PC-9 (cell line): Measurements from ENCODE around the gene MRM2. TPM values are rescaled to one million over a fixed set of nuclear protein-coding genes. Genes with fewer than 3 reads are reported as not detected.

Experiments used
- BruUV-seq: library from RNA; stranded (reverse); fragments of 400-500 nt; replicated peaks from 2 replicates; lab custom pipeline; 2021; lab: Mats Ljungman, UMichigan
- CTCF ChIA-PET: fragments of 300-600 bp; sonication (Branson Sonifier 250); formaldehyde crosslinking; loops from one replicate; lab custom pipeline; 2022; ENCODE audit warnings: antibody characterized with exemption; lab: Charles Lee
- POLR2A ChIA-PET: fragments of 300-600 bp; sonication (Branson Sonifier 250); formaldehyde crosslinking; loops from one replicate; lab custom pipeline; 2022; ENCODE audit warnings: antibody characterized with exemption; ENCODE audit not compliant: unreplicated experiment; lab: Charles Lee
- DNase-seq, 2 experiments: peaks; one replicate each; pipeline versions ENCODE4 v3.0.0 to v3.0.0-alpha.2; 2015 to 2022; ENCODE audit warnings: mixed read lengths in 1 of 2
- H2AFZ ChIP-seq: fragments of 200-600 bp; sonication (generic); 2 replicates; pipeline ENCODE4 v1.8.1; 2017; ENCODE audit warnings: antibody characterized with exemption
- H3F3A ChIP-seq: fragments of 200-600 bp; sonication (generic); 2 replicates; pipeline ENCODE4 v1.8.1; 2017; ENCODE audit warnings: antibody characterized with exemption, mild to moderate bottlenecking, low read depth; ENCODE audit not compliant: insufficient read depth
- H3K27ac ChIP-seq: fragments of 200-600 bp; sonication (generic); 2 replicates; pipeline ENCODE4 v1.6.1; 2016; ENCODE audit warnings: mixed run types
- H3K27me3 ChIP-seq: fragments of 200-600 bp; sonication (generic); 2 replicates; pipeline ENCODE4 v1.6.1; 2016; ENCODE audit warnings: low read depth, mixed run types; ENCODE audit not compliant: insufficient read depth
- H3K36me3 ChIP-seq: fragments of 200-600 bp; sonication (generic); 2 replicates; pipeline ENCODE4 v1.6.1; 2016; ENCODE audit warnings: low read depth, mixed run types
- H3K4me1 ChIP-seq: fragments of 200-600 bp; sonication (generic); replicated peaks from 2 replicates; pipeline ENCODE4 v1.6.1; 2016; ENCODE audit warnings: mixed run types; ENCODE audit not compliant: insufficient read depth
- H3K4me2 ChIP-seq: fragments of 200-600 bp; sonication (generic); 2 replicates; pipeline ENCODE4 v1.6.1; 2017; ENCODE audit warnings: mixed run types
- H3K4me3 ChIP-seq: fragments of 200-600 bp; sonication (generic); 2 replicates; pipeline ENCODE4 v1.6.1; 2016; ENCODE audit warnings: mixed run types
- H3K79me2 ChIP-seq: fragments of 200-600 bp; sonication (generic); 2 replicates; pipeline ENCODE4 v1.6.1; 2017; ENCODE audit warnings: low read depth, mixed run types
- H3K9me2 ChIP-seq: fragments of 200-600 bp; sonication (generic); 2 replicates; pipeline ENCODE4 v1.8.1; 2017; ENCODE audit warnings: mild to moderate bottlenecking; ENCODE audit not compliant: insufficient read depth
- H3K9me3 ChIP-seq: fragments of 200-600 bp; sonication (generic); 2 replicates; pipeline ENCODE4 v1.8.1; 2016; ENCODE audit warnings: low read depth; ENCODE audit not compliant: insufficient read depth
- H4K20me1 ChIP-seq: fragments of 200-600 bp; sonication (generic); 2 replicates; pipeline ENCODE4 v1.8.1; 2017; ENCODE audit not compliant: insufficient read depth
- EZH2 ChIP-seq: fragments of 200-600 bp; sonication (generic); IDR thresholded peaks from 2 replicates; pipeline ENCODE4 v1.8.0; 2017; ENCODE audit warnings: antibody characterized with exemption, low read depth
- intact Hi-C: fragments of 100-400 bp; cut with micrococcal nuclease; formaldehyde crosslinking; loops from one replicate; pipeline ENCODE4 v1.10.0; 2022; ENCODE audit not compliant: unreplicated experiment
- total RNA-seq: library from RNA; stranded (reverse); gene quantifications from 2 replicates; pipeline ENCODE4 v1.2.3, GENCODE V29; 2021
- TF ChIP-seq, protein P1 (sequence below): fragments of 200-600 bp; sonication (generic); conservative IDR thresholded peaks from 2 replicates; pipeline ENCODE4 v1.6.1; 2017; ENCODE audit warnings: mixed run types, antibody characterized with exemption, mild to moderate bottlenecking, moderate library complexity

Gene MRM2
- total RNA-seq, 1 experiment from 2014 or later = 36.8 TPM

DNA sequence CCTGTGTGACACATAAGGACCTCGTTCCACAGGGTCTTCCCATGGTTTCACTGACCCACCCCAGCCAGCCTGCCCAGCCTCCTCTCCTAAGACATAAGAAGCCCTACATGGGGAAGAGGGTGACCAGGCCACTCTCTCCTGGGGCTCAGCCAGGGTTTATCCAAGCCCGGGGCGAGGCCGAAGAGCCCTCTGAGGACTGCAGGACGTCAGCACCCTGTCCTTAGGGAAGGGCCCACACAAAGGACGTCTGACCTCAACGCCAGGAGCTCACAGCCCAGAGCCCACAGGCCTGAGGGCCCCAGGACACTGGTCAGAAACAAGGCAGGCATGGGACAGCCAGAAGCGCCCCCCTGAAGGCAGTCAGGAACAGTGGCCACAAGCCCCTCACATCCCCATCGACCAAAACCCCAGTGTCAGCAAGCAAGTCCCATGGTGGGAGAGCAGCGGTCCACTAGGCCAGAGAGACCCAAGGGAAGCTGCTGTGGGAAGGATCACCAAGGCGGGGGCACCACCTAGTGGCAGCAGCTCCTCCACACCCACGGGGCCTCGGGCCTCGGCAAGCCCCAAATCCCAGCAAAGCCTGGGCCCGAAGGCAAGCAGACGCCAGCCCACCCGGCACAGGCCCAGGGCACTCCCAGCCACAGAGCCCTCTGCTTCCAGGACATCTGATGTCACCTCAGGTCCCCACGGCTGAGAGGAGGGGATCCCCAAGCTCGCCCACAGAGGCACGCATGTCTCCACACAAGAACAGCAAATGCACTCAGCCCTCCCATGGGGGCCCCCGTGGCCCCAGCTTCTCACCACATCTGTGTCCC is 32.7 kb downstream of the MRM2 start:
- peak in 1 of 2 experiments; percentile 49 for DNase-seq
- TF ChIP-seq, protein P1, sequence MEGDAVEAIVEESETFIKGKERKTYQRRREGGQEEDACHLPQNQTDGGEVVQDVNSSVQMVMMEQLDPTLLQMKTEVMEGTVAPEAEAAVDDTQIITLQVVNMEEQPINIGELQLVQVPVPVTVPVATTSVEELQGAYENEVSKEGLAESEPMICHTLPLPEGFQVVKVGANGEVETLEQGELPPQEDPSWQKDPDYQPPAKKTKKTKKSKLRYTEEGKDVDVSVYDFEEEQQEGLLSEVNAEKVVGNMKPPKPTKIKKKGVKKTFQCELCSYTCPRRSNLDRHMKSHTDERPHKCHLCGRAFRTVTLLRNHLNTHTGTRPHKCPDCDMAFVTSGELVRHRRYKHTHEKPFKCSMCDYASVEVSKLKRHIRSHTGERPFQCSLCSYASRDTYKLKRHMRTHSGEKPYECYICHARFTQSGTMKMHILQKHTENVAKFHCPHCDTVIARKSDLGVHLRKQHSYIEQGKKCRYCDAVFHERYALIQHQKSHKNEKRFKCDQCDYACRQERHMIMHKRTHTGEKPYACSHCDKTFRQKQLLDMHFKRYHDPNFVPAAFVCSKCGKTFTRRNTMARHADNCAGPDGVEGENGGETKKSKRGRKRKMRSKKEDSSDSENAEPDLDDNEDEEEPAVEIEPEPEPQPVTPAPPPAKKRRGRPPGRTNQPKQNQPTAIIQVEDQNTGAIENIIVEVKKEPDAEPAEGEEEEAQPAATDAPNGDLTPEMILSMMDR = peak; percentile 68
- no peak for TF ChIP-seq EZH2
- Histone ChIP-seq H3K4me3 (no peak overlapping the region), H3K9me3 (no peaks in the 10 kb centered on the region), H3F3A (no peaks in the 10 kb centered on the region), H3K27ac (no peak overlapping the region), H3K36me3 (peaks cover 2% of the 10 kb centered on the region; the same call in 1 of the 2 replicates), H3K79me2 (no peaks in the 10 kb centered on the region), H3K4me2 (no peak overlapping the region), H4K20me1 (peaks cover 7% of the 10 kb centered on the region; the same call in 1 of the 2 replicates), H3K4me1 (no peaks in the 10 kb centered on the region), H2AFZ (no peak overlapping the region), H3K9me2 (no peaks in the 10 kb centered on the region), H3K27me3 (no peaks in the 10 kb centered on the region)
- intact Hi-C loops = loop anchor here (5.0 to 10.0 kb wide), 2 partner anchors 545 to 632 kb away; no protein-coding TSS in a partner anchor
- BruUV-seq = no TSS peak
- POLR2A ChIA-PET = no interaction called here
- CTCF ChIA-PET = interaction anchor here (0.6 kb wide), 1 partner anchor 34 kb away, joined by 15 read pairs; no protein-coding TSS in a partner anchor

DNA sequence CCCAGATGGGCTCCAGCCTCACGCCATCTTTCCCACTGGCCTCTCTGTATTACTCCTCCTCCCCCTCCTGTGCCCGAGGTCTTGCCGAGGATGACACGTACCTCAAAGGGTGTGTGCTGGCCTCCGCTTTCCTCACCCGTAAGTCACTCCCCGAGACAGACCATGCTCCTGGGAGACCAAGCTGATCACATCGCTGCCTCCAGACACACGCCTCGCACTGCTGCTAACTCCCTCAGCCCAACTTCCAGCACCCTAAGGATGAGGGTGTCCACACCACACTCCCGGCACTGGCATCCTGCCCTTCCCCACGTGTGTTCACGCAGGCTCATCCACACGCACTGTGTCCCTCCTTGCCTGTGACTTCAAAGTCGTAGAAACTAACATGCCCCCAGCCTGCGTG is 33.3 kb downstream of the MRM2 start:
- Histone ChIP-seq H3K4me3 (no peak overlapping the region), H3K9me2 (no peaks in the 10 kb centered on the region), H3K4me1 (no peaks in the 10 kb centered on the region), H3K79me2 (no peaks in the 10 kb centered on the region), H3F3A (no peaks in the 10 kb centered on the region), H2AFZ (no peak overlapping the region), H3K9me3 (no peaks in the 10 kb centered on the region), H3K4me2 (no peak overlapping the region), H3K27ac (no peak overlapping the region), H3K36me3 (peaks cover 2% of the 10 kb centered on the region; the same call in 1 of the 2 replicates), H4K20me1 (0 out of 2 replicates have a peak, but pooled peaks cover 5% of the 10 kb centered on the region), H3K27me3 (no peaks in the 10 kb centered on the region)
- ChIA-PET POLR2A (no interaction called here), CTCF (no interaction called here)
- no TSS peak for BruUV-seq
- DNase-seq = no peak
- intact Hi-C loops = loop anchor here (5.0 to 10.0 kb wide), 2 partner anchors 544 to 631 kb away; no protein-coding TSS in a partner anchor
- no peak for TF ChIP-seq EZH2
- TF ChIP-seq, protein P1 = no peak

DNA sequence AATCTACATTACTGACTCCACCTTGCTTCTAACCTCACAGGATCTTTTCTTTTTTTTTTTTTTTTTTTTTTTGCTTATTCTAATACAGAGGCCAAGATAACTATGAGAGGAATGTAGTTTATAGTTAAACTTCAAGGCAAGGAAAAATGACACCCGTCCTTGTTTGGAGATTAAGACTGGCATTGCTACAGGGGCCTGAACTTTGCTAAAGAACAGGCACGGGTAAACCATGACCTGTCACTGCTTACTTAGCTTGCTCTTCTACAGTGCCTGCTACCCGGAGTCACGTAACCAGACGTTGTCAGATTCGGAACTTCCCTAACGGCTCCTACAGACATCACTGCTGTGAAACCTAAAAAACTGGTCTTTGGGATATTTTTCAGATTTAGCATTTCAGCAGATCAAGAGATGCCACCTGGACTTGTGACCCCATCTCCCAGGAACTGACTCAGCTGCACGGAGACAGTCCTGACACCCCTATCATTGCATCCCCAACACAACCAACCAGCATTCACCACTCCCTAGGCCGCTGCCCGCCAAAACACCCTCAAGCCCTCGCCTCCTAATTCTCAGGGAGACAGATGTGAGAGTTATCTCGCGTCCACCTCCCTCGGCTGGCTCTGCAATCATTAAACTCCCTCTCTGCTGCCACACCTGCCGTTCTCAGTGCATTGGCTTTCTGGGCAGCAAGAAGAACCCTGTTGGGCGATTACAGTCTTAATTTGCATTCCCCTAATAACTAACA is 36.8 kb downstream of the MRM2 start:
- Histone ChIP-seq H3K4me2 (no peak overlapping the region), H3K79me2 (no peaks in the 10 kb centered on the region), H3K9me3 (no peaks in the 10 kb centered on the region), H4K20me1 (0 out of 2 replicates have a peak, but pooled peaks cover 5% of the 10 kb centered on the region), H3K4me3 (no peak overlapping the region), H3K9me2 (no peaks in the 10 kb centered on the region), H3K4me1 (no peaks in the 10 kb centered on the region), H3K36me3 (no peaks in the 10 kb centered on the region), H3K27me3 (no peaks in the 10 kb centered on the region), H2AFZ (no peak overlapping the region), H3K27ac (no peak overlapping the region), H3F3A (no peaks in the 10 kb centered on the region)
- BruUV-seq = no TSS peak
- TF ChIP-seq EZH2 = no peak
- TF ChIP-seq, protein P1 = no peak
- CTCF ChIA-PET = no interaction called here
- no peak for DNase-seq
- intact Hi-C loops = loop anchor here (5.0 to 10.0 kb wide), 2 partner anchors 540 to 628 kb away; no protein-coding TSS in a partner anchor
- POLR2A ChIA-PET = no interaction called here
